ENCODE measurements around the gene TOX2. TPM values are rescaled to one million over a fixed set of nuclear protein-coding genes. Genes with fewer than 3 reads are reported as not detected.

TOX2 gene
- total RNA-seq, 1 donor from 2014 or later, result 4.8 TPM

DNA sequence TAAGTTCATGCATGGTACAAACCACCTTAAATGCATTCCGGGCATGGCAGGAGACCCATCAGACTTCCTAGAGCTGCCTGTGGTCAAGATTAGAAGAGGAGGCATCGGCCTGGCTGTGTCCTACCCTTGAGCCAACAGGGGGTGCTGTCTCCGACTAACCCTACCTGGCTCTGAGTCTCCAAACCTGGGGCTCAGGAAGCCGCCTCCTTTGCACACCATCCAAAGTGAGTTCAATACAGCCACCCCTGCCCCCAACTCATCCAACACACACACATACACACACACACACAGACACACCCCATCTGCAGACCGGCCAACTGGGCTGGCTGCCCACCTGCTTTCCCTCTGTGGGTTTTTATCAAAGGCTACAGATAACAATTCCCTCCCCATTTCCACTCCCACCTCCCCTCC lies 195.3 kb downstream of the TOX2 start:
- ChIA-PET CTCF (no interaction called here), POLR2A (no interaction called here)
- no peak for DNase-seq
- H3K4me1 Mint-ChIP-seq, result no peaks in the 10 kb centered on the region
- H3K27me3 Mint-ChIP-seq, result peaks cover 42% of the 10 kb centered on the region
- no peak for ATAC-seq (ENCODE audit: low read depth)
- H3K27ac Mint-ChIP-seq, result no peak overlapping the region
- intact Hi-C loops (cut with micrococcal nuclease), result no loop called here
- no peaks in the 10 kb centered on the region for H3K36me3 Mint-ChIP-seq (ENCODE audit: low read depth)
- H3K4me3 Mint-ChIP-seq, result no peak overlapping the region
- peaks cover 20% of the 10 kb centered on the region for H3K9me3 Mint-ChIP-seq
- TF ChIP-seq, protein P1, sequence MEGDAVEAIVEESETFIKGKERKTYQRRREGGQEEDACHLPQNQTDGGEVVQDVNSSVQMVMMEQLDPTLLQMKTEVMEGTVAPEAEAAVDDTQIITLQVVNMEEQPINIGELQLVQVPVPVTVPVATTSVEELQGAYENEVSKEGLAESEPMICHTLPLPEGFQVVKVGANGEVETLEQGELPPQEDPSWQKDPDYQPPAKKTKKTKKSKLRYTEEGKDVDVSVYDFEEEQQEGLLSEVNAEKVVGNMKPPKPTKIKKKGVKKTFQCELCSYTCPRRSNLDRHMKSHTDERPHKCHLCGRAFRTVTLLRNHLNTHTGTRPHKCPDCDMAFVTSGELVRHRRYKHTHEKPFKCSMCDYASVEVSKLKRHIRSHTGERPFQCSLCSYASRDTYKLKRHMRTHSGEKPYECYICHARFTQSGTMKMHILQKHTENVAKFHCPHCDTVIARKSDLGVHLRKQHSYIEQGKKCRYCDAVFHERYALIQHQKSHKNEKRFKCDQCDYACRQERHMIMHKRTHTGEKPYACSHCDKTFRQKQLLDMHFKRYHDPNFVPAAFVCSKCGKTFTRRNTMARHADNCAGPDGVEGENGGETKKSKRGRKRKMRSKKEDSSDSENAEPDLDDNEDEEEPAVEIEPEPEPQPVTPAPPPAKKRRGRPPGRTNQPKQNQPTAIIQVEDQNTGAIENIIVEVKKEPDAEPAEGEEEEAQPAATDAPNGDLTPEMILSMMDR (IDR thresholded peaks at IDR 0.05), result no peak

DNA sequence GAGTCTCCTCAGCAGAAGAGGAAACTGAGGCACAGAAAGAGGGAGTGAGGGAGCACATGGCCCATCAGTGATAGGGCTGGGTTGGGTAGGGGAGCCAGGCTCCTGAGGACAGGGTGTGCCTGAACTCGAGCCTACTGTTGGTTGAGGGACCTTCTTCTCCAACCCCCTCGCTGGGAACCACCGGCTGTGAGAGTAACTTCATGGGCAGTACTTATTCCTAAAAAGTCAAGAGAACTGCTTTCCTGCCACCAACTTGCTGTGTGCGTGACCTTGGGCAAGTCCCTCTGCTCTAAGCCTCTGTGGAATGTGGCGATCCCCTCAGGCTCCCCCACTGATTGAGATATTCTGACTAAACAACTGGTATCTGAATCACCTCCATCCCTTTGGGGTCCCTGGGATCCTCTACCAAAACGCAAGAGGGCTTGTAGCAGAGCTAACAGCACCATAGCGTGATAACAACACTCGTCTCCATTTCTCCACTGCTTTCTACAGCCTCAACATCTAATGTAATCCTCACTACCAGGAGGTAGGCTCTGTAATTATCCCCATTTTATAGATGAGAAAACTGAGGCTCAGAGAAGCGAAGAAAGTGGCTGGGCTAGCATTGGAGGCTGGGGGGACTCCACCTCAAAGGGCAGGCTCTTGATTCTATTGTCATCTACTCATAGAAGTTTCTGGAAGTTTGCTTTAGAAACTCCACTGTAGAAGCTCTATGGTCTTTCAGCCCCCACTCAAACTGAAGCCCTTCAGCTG lies 196.3 kb downstream of the TOX2 start:
- H3K4me1 Mint-ChIP-seq, result no peaks in the 10 kb centered on the region
- no peak overlapping the region for H3K4me3 Mint-ChIP-seq
- ChIA-PET CTCF (no interaction called here), POLR2A (no interaction called here)
- TF ChIP-seq, protein P1 (IDR thresholded peaks at IDR 0.05), result no peak
- H3K27me3 Mint-ChIP-seq, result peaks cover 45% of the 10 kb centered on the region
- ATAC-seq (ENCODE audit: low read depth) (no peak), DNase-seq (no peak)
- H3K36me3 Mint-ChIP-seq (ENCODE audit: low read depth), result no peaks in the 10 kb centered on the region
- intact Hi-C loops (cut with micrococcal nuclease), result no loop called here
- peaks cover 20% of the 10 kb centered on the region for H3K9me3 Mint-ChIP-seq
- H3K27ac Mint-ChIP-seq, result no peak overlapping the region

DNA sequence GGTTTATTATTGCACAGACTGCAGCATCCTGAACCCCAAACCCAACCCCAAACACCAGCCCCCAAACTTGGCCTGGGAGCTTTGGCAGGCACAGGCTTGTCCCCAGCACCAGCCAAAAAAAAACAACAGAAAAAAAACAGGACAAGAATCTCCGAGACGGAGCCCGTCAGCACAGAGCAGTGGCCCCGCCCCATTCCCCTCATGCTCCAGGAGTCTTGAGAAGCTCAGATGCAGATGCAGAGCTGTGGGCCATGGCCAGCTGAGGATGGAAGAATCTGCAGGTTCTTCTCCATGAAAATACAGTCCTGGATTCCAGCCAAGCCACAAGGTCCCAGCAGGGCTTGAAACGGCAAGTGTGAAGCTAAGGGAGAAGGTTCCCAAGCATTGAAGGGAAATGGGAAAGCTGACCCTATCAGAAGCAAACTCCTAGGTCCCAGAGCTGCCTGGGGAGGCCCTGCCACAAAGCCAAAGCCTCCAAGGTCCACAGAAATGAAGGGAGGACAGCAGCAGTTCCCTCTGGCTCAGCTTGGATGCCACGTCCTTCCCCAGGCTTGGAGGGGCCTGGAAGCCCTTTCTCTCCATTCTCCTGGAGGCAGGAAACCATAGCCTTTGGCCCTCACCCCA lies 197.2 kb downstream of the TOX2 start:
- TF ChIP-seq, protein P1 (IDR thresholded peaks at IDR 0.05), result no peak
- no peaks in the 10 kb centered on the region for H3K4me1 Mint-ChIP-seq
- ATAC-seq (ENCODE audit: low read depth) (no peak), DNase-seq (no peak)
- ChIA-PET POLR2A (no interaction called here), CTCF (no interaction called here)
- H3K9me3 Mint-ChIP-seq, result peaks cover 17% of the 10 kb centered on the region
- intact Hi-C loops (cut with micrococcal nuclease), result no loop called here
- no peak overlapping the region for H3K4me3 Mint-ChIP-seq
- no peak overlapping the region for H3K27ac Mint-ChIP-seq
- peaks cover 46% of the 10 kb centered on the region for H3K27me3 Mint-ChIP-seq
- no peaks in the 10 kb centered on the region for H3K36me3 Mint-ChIP-seq (ENCODE audit: low read depth)

DNA sequence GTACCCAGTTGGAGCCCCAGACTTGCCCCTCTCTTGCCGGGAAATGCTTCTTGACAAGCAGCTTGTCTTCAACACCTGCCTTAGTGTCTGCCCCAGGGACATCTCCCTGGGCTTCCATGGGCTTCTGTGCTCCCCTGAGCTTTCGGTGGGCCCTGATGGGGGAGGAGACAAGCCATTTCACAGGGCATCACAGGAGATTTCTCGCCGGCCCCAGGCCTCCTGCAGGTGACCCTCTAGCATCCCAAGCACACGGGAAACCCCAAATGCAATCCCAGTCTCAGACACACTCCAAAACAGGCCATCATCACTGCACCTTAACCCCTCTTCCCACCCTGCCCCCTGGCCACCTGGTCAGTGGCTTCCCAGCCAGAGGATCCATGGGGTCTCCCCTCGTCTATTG lies 197.8 kb downstream of the TOX2 start:
- Mint-ChIP-seq H3K4me1 (no peaks in the 10 kb centered on the region), H3K9me3 (peaks cover 11% of the 10 kb centered on the region), H3K27ac (no peak overlapping the region), H3K36me3 (ENCODE audit: low read depth) (no peaks in the 10 kb centered on the region), H3K4me3 (no peak overlapping the region), H3K27me3 (peaks cover 47% of the 10 kb centered on the region)
- ATAC-seq (ENCODE audit: low read depth) (no peak), DNase-seq (no peak)
- intact Hi-C loops (cut with micrococcal nuclease), result no loop called here
- TF ChIP-seq, protein P1 (IDR thresholded peaks at IDR 0.05), result no peak
- CTCF ChIA-PET, result no interaction called here
- POLR2A ChIA-PET, result no interaction called here

DNA sequence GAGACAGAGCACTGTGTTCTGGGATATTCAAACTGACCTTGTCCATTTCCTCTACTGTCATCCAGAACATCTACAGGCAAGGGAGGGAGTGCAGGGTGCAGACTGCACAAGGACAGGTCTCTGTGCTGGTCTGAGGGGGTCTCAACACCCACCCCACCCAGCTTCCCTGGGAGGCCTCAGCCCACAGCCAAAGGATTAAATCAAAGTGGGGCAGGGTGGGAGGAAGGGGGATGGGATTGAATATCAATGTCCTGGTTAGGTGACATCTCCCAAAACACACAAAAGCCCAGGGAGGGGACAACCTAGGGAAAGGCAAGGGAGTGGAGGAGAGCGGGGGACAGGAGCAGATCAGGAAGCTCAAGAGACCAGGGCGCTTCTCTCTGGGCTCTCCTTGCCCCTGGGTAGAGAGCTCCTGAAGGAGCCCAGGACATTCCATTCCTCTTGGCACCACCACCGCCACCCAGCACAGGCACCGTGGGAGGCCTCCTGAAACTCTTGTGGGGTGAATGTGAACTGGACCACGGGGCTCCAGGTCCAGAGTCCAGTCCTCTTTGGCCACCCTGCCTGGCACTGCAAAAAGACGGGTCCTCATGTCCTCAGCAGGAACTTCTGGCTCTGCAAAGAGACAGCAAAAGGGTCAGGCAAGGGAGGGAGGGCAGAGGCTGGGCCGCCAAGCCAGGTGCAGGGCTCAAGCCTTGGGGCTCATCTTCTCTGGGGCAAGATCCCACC lies 198.4 kb downstream of the TOX2 start:
- ATAC-seq (ENCODE audit: low read depth) (no peak), DNase-seq (no peak)
- Mint-ChIP-seq H3K4me1 (no peaks in the 10 kb centered on the region), H3K27ac (no peak overlapping the region), H3K27me3 (peaks cover 53% of the 10 kb centered on the region), H3K4me3 (no peak overlapping the region), H3K9me3 (peaks cover 6% of the 10 kb centered on the region), H3K36me3 (ENCODE audit: low read depth) (no peaks in the 10 kb centered on the region)
- ChIA-PET POLR2A (no interaction called here), CTCF (interaction anchor here (2.1 kb wide), 1 partner anchor 77 kb away, joined by 8 read pairs; no protein-coding TSS in a partner anchor)
- intact Hi-C loops (cut with micrococcal nuclease), result no loop called here
- TF ChIP-seq, protein P1 (IDR thresholded peaks at IDR 0.05), result no peak
